Activated CD8-positive, alpha-beta memory T cell treated with anti-CD3 and anti-CD28 coated beads, Interleukin-2, amount 50 U/mL, for 48 hours (primary cell): Measurements from ENCODE around the gene SPDYE9.
"Not testable (repeated sequence)": the region's sequence is repeated elsewhere in the genome, so short reads cannot be mapped to it uniquely, and the experiment has no call there.

Experiments
- DNase-seq: peaks from one replicate; pipeline ENCODE4 v3.0.0-alpha.2; 2020

SPDYE9 gene

GRCh38 chr7:73085938-73086337 is at the start of gene SPDYE9:
TSS of gene SPDYE9 (minus strand) at chr7:73086038. CDS start at chr7:73084238, 1,800 bp downstream.
- DNase-seq, result not testable (repeated sequence)

GRCh38 chr7:73134866-73135265 is 49.0 kb upstream of the SPDYE9 start:
- DNase-seq, result not testable (repeated sequence)

GRCh38 chr7:73132651-73133217 is 46.9 kb upstream of the SPDYE9 start:
- DNase-seq, result not testable (repeated sequence)

- DNase-seq, result not testable (repeated sequence)
These were observed 44.8 kb upstream of the SPDYE9 start for GRCh38 chr7:73130612-73131011.

GRCh38 chr7:73124126-73124525 is 38.3 kb upstream of the SPDYE9 start:
- DNase-seq, result not testable (repeated sequence)

GRCh38 chr7:73122778-73123447 is 37.1 kb upstream of the SPDYE9 start:
- DNase-seq, result not testable (repeated sequence)

GRCh38 chr7:73118155-73118554 is 32.3 kb upstream of the SPDYE9 start:
- not testable (repeated sequence) for DNase-seq

- not testable (repeated sequence) for DNase-seq
These were observed 28.0 kb downstream of the SPDYE9 start, which contains the start of gene SPDYE11 for GRCh38 chr7:73057811-73058210. TSS of gene SPDYE11 (minus strand) at chr7:73057911. CDS start at chr7:73056111, 1,800 bp downstream.

GRCh38 chr7:73029666-73030065 is 56.2 kb downstream of the SPDYE9 start, which contains the start of gene SPDYE8:
TSS of gene SPDYE8 (minus strand) at chr7:73029766. CDS start at chr7:73027966, 1,800 bp downstream.
- not testable (repeated sequence) for DNase-seq
